GM18505 (cell line): ENCODE results near the gene RAB10.
A peak's percentile ranks its signal among the peaks of the same experiment; 100 is the strongest.
"Not testable (repeated sequence)": the region's sequence is repeated elsewhere in the genome, so short reads cannot be mapped to it uniquely, and the experiment has no call there.

ENCODE experiments used
- ATAC-seq: cut with Tn5 transposase; IDR thresholded peaks from one replicate; pipeline ENCODE4 v1.9.1; 2021; ENCODE audit not compliant: unreplicated experiment
- POLR2A ChIP-seq: IDR thresholded peaks from 4 replicates; pipeline ENCODE4 v1.6.1; 2011; ENCODE audit warnings: borderline replicate concordance; ENCODE audit not compliant: insufficient read depth, insufficient read length; ENCODE audit errors: extremely low read depth

Gene RAB10

DNA sequence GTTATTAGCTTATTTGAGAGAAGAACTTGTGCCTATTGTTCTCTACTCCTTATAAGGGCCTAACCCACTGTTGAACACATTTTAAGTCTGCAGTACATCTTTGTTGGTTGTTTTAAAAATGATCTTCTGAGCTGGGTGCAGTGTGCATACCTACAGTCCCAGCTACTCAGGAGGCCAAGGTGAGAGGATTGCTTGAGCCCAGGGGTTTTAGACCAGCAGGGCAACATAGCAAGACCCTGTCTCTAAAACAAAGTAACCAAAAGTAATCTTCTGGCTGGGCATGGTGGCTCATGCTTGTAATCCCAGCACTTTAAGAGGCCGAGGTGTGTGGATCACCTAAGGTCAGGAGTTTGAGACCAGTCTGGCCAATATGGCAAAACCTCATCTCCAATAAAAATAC lies 25.8 kb upstream of the RAB10 start:
- ATAC-seq = no peak
- no peak for TF ChIP-seq POLR2A

DNA sequence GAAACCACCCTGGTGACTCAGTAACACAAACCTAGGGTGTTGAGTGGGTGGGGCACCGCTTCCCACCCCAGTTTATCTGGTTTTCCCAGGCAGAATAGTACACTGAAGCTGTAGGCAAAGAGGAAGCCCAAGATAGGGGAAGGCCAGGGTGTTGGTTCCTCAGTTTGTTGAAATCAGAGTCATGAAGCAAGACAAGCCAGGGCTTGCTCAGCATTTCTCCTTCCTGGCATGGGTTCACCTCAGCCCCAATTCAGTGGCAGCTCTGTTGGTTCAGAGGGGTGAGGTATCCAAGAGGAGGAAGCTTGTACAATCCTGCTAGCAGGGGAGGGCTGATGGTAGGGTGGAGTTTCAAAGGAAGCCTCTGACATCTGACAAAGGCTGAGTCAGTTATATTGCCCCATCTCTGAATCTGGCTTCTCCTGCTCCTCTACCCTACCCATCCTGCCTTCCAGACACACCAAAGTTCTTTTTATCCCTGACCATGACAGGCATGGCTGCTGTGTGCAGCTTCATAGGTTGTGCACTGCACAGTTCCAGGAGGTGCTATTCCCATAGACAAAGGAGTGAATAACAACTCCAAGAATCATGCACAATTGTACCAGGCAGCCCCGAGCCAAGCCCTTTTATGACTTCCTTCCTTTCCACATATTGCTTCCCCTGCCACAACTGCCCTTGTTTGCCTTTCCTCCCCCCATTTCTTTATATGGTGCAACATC lies 24.9 kb upstream of the RAB10 start:
- no peak for ATAC-seq

DNA sequence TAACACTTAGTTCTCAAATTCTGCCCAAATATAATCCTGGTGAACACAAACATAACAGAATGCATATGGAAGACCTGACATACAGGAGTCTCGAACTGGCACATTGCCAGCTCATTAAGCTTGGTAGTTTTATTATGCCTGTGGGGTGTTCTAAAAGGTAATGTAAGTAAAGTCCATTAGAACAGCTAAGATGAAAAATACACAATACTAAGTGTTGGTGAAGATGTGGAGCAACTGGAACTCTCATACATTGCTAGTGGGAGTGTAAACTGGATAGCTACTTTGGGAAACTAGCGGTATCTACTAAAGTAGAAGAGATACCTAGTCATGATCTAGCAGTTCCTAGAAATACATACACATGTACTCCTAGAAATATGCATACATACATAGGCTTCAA lies 24.3 kb upstream of the RAB10 start:
- no peak for TF ChIP-seq POLR2A
- no peak for ATAC-seq

More for the DNA sequence above, 24.9 kb upstream of the RAB10 start:
- TF ChIP-seq POLR2A = no peak

DNA sequence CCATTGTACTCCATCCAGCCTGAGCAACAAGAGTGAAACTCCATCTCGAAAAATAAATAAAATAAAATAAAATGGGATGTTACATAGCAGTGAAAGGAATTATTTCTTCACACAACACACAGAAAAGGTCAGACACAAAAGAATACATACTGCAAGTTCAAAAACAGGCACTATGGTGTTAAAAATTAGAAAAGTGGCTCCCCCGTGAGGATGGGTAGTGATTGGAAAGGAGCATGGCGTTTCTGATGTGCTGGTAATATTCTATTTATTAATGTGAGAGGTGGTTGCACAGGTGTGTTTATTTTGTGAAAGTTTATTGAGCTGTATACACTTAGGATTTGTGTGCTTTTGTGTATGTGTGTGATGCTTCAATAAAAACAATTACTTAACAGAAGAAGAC lies 22.9 kb upstream of the RAB10 start:
- ATAC-seq = no peak
- TF ChIP-seq POLR2A = no peak

DNA sequence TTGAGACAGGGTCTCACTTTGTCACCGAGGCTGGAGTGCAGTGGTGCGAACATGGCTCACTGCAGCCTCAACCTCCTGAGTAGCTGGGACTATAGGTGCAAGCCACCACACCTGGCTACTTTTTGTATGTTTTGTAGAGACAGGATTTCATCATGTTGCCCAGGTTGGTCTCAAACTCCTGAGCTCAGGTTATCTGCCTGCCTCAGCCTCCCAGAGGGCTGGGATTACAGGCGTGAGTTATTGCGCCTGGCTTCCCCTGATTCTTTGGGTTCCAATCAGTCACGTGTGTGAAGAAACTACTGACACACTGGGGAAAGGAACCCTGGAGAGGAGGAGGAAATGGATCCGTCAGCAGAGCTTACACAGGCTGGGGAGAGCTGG lies 22.3 kb upstream of the RAB10 start:
- no peak for TF ChIP-seq POLR2A

DNA sequence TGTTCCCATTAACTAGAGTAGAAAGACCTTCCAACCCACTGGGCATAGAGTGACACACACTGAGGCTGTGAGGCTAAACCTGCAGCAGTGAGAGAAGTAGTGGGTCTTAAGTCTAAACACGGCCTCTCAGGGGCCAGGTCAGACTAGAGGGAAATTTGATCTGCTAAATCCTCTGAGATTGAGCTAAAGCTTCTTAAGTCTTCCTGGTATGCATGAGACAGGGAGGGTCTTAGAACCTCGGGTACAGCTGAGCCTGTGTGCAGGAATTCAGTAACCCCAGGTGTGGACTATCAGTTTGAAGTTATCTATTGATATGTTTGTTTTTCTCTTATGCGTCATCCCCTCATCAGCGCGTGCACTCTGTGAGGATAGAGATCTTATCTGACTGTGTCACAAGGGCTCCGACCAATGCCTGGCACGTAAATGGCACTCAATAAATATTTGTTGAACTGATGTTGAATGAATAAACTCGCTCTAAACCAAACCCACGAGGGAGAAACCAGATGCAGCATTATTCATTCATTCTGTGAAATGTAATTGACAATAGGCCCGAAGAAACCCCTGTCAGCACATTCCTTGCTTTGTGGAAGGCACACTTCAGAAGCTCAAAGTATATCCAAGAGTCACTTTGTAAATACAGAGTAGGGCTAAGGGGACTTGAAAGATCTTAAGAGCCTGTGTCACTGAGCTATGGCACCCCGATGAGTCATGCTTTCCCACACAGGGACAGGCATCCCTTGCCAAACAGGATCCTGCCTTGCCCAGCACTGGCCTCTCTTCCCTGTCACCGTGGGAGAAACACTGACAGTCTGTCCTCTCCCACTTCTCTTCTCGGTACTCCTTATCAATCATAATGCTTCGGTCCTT lies 21.7 kb upstream of the RAB10 start:
- TF ChIP-seq POLR2A = no peak
- no peak for ATAC-seq

More for the DNA sequence above, 22.3 kb upstream of the RAB10 start:
- no peak for ATAC-seq

DNA sequence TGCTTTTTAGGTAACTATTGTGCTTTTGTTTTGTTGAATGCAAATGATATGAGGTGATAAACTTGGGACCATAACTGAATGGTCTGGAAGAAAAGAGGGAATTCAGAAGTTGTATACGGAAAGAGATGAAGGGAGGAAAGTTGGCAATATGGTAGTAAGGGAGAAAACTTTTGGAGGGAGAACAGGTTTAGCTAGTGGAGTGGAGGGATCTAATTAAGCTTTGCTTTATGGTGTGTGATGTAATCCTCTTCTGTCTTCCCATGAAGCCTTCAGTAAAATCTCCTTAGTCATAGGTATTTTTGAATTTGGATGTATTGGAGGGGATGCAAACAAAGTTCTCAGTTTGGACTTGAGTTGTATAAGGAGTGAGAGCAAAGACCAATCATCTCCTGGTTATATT lies 20.2 kb upstream of the RAB10 start:
- no peak for ATAC-seq
- TF ChIP-seq POLR2A = no peak

DNA sequence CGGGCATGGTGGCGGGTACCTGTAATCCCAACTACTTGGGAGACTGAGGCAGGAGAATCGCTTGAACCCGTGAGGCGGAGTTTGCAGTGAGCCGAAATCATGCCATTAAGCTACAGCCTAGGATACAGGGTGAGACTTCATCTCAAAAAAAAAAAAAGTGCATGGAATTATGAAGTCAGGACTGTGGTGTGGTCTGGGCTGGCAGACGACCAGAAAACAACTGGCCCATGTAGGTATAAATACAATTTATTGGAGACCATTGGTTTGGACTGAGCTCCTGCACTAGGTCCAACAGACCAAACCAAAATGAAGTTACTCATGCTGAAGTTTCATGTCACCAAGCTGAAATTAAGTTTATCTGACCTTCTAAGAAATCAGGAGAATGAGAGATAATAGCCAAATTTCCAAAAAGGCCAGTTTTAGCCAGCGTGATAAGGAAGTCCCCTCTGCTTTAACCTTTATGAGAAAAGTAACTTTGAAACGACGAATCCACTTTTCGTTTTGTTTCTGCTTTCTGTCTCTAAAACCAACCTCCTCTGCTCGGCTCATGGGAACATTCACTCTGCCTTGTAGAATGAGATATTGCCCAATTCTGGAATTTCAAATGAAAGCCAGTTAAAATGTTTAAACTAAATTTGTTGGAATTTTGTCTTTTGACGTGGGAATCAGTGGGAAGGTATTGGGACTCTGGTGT lies 17.7 kb upstream of the RAB10 start:
- no peak for ATAC-seq
- TF ChIP-seq POLR2A = no peak

DNA sequence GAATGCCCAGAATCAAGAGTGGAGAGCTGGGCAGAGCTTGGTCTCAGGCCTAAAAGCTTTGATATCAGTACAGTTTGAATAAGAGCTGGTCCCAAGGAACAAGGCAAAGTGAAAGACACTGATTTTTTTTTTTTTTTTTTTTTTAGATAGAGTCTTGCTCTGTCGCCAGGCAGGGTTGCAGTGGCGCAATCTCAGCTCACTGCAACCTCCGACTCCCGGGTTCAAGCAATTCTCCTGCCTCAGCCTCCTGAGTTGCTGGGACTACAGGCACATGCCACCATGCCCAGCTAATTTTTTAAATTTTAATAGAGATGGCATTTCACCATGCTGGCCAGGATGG lies 17.2 kb upstream of the RAB10 start:
- ATAC-seq = not testable (repeated sequence)

DNA sequence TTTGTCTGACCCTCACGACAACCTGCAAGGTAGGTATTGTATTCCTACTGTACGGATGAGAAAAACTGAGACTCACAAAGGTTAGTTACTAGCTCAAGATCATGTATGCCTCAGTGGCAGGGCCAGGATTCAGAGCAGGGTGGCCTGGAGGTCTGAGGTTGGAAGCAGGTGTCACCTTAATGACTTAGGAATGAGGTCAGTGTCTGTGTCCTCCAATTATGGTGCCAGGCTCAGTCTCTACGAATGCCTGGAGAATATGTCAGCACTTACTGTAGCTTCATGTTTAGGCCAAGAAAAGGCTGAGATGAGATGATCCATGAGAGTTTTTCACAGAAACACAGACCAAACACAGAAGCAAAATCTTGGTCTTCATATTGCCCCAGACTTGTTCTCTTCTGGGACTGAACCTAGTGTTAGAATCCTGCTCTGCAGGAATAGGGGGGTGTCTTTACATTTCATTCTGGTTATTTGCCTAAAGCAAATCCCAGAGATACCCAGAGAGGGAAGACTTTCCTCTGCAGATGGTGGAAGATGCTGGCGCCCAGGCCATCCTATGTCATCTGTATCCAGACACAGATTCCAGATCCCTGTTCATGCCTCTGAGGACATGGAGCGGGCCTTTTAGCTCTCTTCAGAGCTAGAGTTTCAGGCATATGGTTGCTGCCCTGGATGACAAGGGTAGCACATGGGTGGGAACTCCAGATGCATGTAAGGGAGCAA lies 16.3 kb upstream of the RAB10 start:
- ATAC-seq = no peak
- TF ChIP-seq POLR2A = no peak

DNA sequence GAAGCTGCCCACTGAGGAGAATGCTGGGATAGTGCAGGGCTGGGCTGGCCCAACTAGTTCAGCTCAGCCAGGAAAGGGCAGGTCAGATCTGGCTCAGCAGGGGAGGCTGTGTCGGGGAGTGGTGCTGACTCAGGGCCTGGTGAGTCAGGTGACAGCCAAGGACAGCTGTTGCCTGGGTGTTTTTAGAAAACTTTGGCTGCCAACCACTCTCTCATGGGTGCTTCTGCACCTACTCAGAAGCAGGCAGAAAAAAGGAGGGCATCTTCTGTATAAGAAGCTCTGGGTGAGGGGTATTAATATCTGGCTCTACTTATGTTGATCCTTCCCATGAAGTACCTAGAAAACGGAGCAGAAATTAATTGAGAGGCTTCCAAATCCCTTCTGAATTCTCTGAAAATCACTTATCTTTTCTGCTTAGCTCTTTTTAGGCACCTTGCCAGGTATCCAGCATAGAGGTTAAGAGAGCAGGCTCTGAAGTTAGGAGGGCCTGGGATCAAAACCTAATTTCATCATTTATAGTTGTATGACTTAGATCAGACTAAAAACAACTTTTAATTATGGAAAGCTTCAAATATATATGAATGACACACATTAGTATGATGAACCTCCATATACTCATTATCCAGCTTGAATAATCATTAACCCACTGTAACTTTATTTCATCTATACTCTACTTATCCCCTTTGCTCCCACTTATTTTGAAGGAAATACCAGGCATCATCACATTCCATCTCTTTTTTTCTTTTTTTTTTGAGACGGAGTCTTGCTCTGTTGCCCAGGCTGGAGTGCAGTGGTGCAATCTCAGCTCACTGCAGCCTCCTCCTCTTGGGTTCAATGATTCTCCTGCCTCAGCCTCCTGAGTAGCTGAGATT lies 15.5 kb upstream of the RAB10 start:
- ATAC-seq = no peak
- no peak for TF ChIP-seq POLR2A

DNA sequence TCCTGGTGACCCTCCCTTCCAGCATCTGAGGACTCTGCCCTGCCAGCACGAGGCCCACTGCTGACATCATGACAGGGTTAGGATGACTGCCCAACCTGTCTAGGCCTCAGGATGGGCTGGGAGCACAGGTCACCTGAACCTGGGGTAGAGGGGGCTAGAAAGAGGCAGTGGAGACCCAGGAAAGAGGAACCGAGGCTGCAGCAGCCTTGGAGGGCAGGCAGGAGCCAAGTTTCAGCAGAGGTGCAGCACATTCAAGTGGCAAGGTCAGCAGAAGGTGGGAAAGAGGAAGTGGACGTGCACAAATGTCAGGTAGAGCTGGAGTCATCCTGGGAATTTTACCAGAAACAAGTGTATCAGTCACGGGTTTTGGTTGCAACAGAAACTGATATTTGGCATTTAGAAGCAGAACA lies 13.6 kb upstream of the RAB10 start:
- TF ChIP-seq POLR2A = no peak
- no peak for ATAC-seq

DNA sequence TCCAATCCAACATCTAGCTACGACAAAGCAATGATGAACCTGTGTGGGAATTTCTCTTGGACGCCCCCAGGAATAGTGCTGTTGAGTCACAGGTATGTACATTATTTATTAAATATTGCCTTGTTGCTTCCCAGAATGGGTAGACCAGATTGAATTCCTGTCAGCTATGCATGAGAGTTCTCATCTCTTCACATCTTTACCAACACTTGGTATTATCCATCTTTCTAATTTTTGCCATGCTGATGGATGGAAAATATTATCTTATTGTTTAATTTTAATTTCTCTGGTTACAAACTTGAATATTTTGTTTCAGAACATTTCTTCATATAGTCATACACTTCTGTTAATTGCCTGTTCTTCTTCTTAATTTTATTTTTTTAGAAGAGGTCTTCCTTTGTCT lies 9.6 kb upstream of the RAB10 start:
- ATAC-seq = no peak
- TF ChIP-seq POLR2A = no peak

DNA sequence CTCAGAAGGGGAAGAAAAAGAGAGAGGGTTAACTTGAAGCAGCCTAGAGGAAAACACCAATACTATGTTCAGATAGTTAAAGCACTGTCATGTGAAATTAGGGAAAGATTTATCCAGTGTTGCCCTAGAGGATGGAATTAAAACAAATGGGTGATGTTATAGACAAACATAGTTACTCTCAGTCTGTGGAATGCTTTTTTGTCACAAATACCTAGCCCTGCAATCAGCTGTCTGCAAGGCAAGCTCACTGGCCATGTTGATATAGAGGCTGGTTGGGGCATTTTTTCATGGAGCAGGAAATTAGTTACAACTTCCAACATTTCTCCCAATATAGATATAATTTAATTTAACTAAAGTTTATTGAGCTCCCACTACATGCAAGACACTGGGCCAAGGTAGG lies 8.4 kb upstream of the RAB10 start:
- ATAC-seq = no peak
- no peak for TF ChIP-seq POLR2A

DNA sequence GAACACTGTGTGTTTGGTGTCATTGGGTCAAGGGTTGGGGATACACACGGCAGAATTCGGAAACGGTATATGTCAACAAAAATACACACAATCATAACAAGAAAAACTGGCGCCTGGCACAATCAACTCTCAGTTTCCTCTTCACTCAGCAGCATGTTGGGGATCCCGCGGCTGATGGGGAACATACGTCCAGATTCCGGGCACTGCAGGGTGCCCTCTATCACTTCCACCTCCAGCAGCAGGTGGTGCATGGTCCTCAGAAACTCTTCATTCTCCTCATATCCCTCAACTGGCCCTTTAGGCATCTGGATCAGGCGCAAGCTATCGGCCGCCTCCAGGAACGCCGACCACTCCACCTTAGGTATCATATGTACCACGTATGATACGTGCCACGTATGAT lies 5.8 kb upstream of the RAB10 start:
- not testable (repeated sequence) for ATAC-seq

DNA sequence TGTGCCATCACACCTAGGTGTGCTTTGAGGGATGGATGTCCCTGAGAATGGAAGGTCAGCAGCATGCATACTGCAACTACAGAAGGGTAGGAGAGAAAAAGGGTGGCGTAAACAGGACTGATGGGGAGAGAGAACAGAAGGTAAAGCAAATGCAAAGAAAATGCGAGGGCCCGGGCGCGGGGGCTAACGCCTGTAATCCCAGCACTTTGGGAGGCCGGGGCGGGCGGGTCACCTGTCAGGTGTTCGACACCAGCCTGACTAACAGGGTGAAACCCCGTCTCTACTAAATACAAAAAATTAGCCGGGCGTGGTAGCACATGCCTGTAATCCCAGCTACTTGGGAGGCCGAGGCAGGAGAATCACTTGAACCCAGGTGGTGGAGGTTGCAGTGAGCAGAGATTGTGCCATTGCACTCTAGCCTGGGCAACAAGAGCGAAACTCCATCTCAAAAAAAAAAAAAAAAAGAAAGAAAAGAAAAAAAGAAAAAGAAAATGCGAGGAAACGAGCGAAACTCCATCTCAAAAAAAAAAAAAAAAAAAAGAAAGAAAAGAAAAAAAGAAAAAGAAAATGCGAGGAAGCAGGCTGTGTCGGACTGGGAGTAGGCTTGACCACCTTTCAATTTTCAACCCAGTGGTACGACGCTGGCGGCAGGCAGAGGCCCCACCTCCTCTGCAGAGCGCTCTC lies 1.2 kb upstream of the RAB10 start:
- ATAC-seq = peak; percentile 1
